GM12801 (cell line): ENCODE measurements around the gene LMNTD2.

Source experiments
- TF ChIP-seq, protein P1 (sequence below): IDR thresholded peaks from one replicate; pipeline ENCODE4 v1.5.1; 2011; ENCODE audit warnings: control low read depth; ENCODE audit not compliant: insufficient read length; ENCODE audit errors: extremely low read depth

The LMNTD2 gene

DNA sequence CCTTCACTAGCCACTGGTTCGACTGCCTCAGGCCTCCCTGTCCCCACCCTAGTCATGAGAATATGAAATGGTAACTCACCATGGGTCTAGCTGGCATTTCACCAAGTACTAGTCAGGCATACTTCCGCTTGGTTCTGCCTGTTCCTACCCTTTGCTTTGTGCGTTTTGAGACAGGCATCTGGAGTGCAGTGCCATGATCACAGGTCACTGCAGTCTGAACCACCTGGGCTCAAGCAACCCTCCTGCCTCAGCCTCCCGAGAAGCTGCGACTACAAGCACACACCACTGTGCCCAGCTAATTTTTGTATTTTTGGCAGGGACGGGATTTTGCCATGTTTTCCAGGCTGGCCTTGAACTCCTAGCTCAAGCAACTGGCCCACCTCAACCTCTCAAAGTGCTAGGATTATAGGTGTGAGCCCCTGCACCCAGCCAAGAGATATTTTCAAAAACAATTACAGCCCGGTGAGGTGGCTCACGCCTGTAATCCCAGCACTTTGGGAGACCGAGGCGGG, 39.3 kb downstream of the LMNTD2 start:
- TF ChIP-seq, protein P1, sequence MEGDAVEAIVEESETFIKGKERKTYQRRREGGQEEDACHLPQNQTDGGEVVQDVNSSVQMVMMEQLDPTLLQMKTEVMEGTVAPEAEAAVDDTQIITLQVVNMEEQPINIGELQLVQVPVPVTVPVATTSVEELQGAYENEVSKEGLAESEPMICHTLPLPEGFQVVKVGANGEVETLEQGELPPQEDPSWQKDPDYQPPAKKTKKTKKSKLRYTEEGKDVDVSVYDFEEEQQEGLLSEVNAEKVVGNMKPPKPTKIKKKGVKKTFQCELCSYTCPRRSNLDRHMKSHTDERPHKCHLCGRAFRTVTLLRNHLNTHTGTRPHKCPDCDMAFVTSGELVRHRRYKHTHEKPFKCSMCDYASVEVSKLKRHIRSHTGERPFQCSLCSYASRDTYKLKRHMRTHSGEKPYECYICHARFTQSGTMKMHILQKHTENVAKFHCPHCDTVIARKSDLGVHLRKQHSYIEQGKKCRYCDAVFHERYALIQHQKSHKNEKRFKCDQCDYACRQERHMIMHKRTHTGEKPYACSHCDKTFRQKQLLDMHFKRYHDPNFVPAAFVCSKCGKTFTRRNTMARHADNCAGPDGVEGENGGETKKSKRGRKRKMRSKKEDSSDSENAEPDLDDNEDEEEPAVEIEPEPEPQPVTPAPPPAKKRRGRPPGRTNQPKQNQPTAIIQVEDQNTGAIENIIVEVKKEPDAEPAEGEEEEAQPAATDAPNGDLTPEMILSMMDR, result no peak

DNA sequence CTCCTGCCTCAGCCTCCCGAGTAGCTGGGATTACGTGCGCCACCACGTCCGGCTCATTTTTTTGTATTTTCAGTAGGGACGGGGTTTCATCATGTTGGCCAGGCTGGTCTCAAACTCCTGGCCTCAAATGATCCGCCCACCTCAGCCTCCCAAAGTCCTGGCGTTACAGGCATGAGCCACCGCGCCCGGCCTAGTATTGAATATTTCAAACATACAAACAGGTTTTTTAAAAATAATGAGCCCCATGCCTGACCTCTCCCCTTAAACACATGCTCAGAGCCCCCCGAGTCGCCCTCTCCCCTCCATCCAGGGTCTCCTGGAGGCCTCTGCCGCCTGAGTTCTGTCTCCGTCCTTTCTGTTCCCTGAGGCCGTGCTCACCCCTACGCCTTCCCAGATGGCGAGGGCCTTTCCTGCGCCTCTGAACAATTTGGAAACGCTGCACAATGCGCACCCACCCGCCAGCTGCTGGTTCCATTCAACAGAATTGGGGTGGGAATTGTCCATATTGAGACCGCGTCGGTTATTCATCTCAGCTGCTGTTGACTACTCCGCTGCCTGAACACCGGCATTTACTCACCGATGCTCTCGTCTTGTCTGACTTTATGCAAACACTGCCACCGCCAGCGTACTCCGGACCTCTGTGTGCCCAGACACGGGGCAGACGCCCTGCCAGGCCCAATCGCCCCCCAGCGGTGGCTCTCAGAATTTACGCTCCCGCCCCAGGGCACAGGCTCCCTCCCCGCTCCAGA, 39.9 kb downstream of the LMNTD2 start:
- TF ChIP-seq, protein P1, result no peak

DNA sequence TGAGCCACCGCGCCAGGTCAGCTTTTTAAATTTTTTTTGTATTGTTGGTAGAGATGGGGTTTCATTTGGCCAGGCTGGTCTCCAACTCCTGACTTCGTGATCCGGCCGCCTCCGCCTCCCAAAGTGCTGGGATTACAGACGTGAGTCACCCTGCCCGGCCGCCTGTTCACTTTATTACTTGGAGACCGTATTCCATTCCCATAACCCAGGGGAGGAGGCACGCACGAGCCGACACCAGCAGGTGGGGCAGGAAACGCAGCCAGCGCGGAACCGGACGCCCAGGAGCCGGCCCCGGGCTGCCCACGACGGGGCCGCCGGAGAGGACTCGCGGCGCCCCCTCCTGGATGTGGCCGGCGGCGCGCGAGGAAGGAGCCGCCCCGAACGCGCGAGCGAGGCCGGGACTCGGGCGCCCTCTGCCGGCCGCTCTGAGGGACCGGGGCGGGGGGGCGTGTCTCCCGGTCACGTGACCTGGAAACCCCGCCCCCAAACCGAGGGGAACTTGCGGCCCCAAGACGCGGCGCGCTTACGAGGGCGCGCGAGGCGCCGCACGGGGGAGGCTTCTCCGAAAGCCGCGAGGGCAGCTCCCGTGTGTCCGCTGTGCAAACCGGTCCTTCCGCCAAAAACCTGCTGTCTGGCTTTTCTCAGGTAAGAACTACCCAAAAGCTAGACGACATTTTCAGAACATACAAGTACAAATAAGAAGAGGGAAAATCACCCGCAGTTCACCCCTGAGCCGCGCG, 41.9 kb downstream of the LMNTD2 start:
- TF ChIP-seq, protein P1, result no peak

DNA sequence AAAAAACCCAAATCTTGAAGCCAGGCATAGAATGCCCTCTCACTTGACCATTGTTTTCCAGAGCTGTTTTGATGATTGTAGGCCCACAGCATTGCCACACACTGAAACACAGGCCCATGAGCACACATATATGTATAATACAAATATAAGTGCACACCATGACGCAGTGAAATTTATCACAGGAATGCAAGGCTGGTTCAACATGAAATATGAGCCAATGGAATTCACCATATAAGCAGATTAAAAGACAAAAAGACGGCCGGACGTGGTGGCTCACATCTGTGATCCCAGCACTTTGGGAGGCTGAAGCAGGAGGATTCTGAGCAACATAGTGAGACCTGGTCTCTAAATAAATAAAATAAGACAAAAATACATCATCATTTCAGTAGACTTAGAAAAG, 44.1 kb downstream of the LMNTD2 start:
- TF ChIP-seq, protein P1, result no peak

DNA sequence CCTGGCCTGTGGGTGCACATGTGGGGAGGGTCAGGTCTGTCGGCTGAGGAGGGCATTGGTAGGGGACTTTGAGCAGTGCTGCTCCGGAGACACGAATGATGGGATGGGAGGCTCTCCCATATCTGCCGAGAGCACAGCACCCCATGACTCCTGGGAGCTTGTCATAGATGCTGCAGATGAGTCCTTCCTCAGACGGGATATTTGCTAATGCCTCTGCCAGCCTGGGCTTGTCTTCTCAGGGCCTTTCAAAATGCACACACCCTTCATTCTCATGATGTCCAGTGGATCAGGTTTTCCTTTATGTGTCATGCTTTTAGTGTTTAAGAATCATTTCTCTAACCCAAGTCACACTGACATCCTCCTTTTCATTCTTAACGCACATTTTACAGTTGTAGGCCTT, 45.4 kb downstream of the LMNTD2 start:
- TF ChIP-seq, protein P1, result no peak

DNA sequence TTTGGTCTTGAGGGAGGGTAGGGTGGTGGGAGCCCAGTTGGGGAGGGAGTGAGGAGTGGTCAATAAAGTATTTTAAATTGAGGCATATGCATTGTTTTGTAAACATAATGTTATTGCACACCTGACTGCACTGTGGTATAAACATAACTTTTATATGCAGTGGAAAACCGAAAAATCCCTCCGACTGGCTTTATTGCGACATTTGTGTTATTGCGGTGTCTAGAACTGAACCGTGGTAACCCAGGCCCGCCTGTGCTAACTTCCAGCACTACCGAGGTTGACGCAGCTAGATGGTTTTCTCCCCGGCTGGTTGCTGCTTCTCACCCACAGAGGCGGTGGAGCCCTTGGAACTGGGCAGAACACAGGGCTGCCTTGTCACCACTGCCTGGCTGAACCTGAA, 45.9 kb downstream of the LMNTD2 start:
- TF ChIP-seq, protein P1, result no peak

DNA sequence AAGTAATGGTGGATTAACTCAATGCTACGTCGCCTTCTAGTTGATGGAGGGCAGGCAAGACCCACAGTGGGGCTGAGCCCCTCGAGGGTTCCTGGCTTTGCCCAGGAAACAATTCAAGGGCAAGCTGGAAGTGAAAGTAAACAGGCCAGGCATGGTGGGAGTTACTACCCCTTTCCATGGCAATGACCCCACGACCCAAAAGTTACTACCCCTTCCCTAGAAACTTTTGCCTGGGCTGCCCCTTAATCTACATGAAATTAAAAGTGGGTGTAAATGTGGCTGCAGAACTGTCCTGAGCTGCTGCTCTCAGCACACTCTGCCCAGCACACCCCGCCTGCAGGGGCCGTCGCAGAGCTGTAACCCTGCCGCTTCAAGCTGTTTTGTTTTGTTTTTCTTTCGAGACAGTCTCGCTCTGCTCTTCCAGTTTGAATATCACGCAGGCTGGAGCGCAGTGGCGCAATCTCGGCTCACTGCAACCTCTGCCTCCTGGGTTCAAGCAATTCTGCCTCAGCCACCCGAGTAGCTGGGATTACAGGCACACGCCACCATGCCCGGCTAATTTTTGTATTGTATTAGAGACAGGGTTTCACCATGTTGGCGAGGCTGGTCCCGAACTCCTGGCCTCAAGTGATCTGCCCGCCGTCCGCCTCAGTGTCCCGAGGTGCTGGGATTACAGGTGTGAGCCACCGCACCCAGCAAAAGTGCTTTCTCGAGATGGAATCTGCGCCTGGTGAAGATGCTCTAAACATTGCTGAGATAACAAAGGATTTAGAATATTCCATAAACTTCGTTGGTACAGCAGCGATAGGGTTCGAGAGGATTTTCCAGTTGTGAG, 47.6 kb downstream of the LMNTD2 start:
- TF ChIP-seq, protein P1, result no peak
